HG02588 (cell line): Measurements from ENCODE around the gene GJB5.

ENCODE experiments used
- ATAC-seq: cut with Tn5 transposase; IDR thresholded peaks from one replicate; pipeline ENCODE4 v1.9.1; 2021; ENCODE audit warnings: mild to moderate bottlenecking, moderate library complexity; ENCODE audit not compliant: unreplicated experiment

GJB5 gene

GRCh38 chr1:34744851-34745250 is 10.0 kb upstream of the GJB5 start:
- ATAC-seq, result no peak

- ATAC-seq, result no peak
These were observed 9.2 kb upstream of the GJB5 start for GRCh38 chr1:34745666-34746065.

- ATAC-seq, result no peak
These were observed 8.7 kb upstream of the GJB5 start for GRCh38 chr1:34746101-34746500.

- ATAC-seq, result no peak
These were observed 7.8 kb upstream of the GJB5 start for GRCh38 chr1:34746785-34747637.

- ATAC-seq, result no peak
These were observed 7.3 kb upstream of the GJB5 start for GRCh38 chr1:34747638-34747941.

GRCh38 chr1:34749992-34750391 is 4.9 kb upstream of the GJB5 start:
- ATAC-seq, result no peak

GRCh38 chr1:34750610-34751009 is 4.2 kb upstream of the GJB5 start:
- ATAC-seq, result no peak

- no peak for ATAC-seq
These were observed 1.7 kb upstream of the GJB5 start for GRCh38 chr1:34753163-34753562.

- no peak for ATAC-seq
These were observed 1.1 kb downstream of the GJB5 start for GRCh38 chr1:34755961-34756360.

- no peak for ATAC-seq
These were observed 2.5 kb downstream of the GJB5 start for GRCh38 chr1:34757386-34757785.

- ATAC-seq, result no peak
These were observed 3.9 kb downstream of the GJB5 start for GRCh38 chr1:34758751-34759150.

- ATAC-seq, result no peak
These were observed 4.9 kb downstream of the GJB5 start, which contains the start of gene GJB4 for GRCh38 chr1:34759503-34760357. TSS of gene GJB4 (plus strand) at chr1:34759740. CDS start at chr1:34761255, 1,515 bp downstream.

- no peak for ATAC-seq
These were observed 6.4 kb downstream of the GJB5 start for GRCh38 chr1:34761176-34761761.

GRCh38 chr1:34761776-34762307 is 7.0 kb downstream of the GJB5 start:
- ATAC-seq, result no peak

GRCh38 chr1:34762474-34763141 is 7.8 kb downstream of the GJB5 start:
- no peak for ATAC-seq

- no peak for ATAC-seq
These were observed 8.4 kb downstream of the GJB5 start for GRCh38 chr1:34763142-34763781.

GRCh38 chr1:34768856-34769255 is 14.0 kb downstream of the GJB5 start:
- ATAC-seq, result no peak

GRCh38 chr1:34770891-34771504 is 16.2 kb downstream of the GJB5 start:
- ATAC-seq, result no peak

GRCh38 chr1:34771573-34772371 is 16.9 kb downstream of the GJB5 start:
- ATAC-seq, result no peak
